IMR-90 (cell line): ENCODE results near the gene TSPO. TPM values are rescaled to one million over a fixed set of nuclear protein-coding genes. Genes with fewer than 3 reads are reported as not detected.

Source experiments
- ATAC-seq: fragments of 200-7000 bp; cut with Tn5 transposase; 2 replicates; pipeline ENCODE4 v1.9.1; 2020; ENCODE audit warnings: low read depth, mild to moderate bottlenecking, moderate library complexity
- Bru-seq: library from RNA; stranded (reverse); fragments of 400-500 nt; gene quantifications from one replicate; lab custom pipeline; 2021; lab: Mats Ljungman, UMichigan
- BruChase-seq, 2 experiments: library from RNA; stranded (reverse); fragments of 400-500 nt; gene quantifications; one replicate each; lab custom pipeline; 2021; lab: Mats Ljungman, UMichigan
- BruUV-seq: library from RNA; stranded (reverse); fragments of 400-500 nt; replicated peaks from 2 replicates; lab custom pipeline; 2021; lab: Mats Ljungman, UMichigan
- CTCF ChIA-PET: fragments of 300-600 bp; formaldehyde crosslinking; extraction: SDS; loops from one replicate; lab custom pipeline; 2021; ENCODE audit warnings: antibody characterized with exemption; lab: Yijun Ruan, JAX
- POLR2A ChIA-PET: fragments of 300-600 bp; sonication (Branson Sonifier 250); formaldehyde crosslinking; loops from one replicate; lab custom pipeline; 2022; ENCODE audit warnings: antibody characterized with exemption; ENCODE audit not compliant: unreplicated experiment; lab: Charles Lee
- DNase-seq: peaks from one replicate; pipeline ENCODE4 v3.0.0; 2013
- H2AFZ ChIP-seq: replicated peaks from 2 replicates; pipeline ENCODE3; 2013; ENCODE audit warnings: low read length, mild to moderate bottlenecking; ENCODE audit not compliant: poor library complexity
- H2AK5ac ChIP-seq: 2 replicates; pipeline ENCODE4 v1.6.1; 2013; ENCODE audit warnings: low read depth, low read length, inconsistent platforms
- H2AK9ac ChIP-seq: replicated peaks from 2 replicates; pipeline ENCODE3; 2013; ENCODE audit warnings: mild to moderate bottlenecking, low read depth, low read length, moderate library complexity; ENCODE audit not compliant: poor library complexity
- H2BK120ac ChIP-seq: 2 replicates; pipeline ENCODE4 v1.6.1; 2013; ENCODE audit warnings: low read depth, low read length, inconsistent platforms
- H2BK15ac ChIP-seq: 3 replicates; pipeline ENCODE4 v1.6.1; 2013; ENCODE audit warnings: low read depth, low read length, inconsistent platforms
- H2BK20ac ChIP-seq: 2 replicates; pipeline ENCODE4 v1.6.1; 2013; ENCODE audit warnings: low read depth, mild to moderate bottlenecking, inconsistent platforms, low read length, moderate library complexity
- H2BK5ac ChIP-seq: 2 replicates; pipeline ENCODE4 v1.6.1; 2013; ENCODE audit warnings: mild to moderate bottlenecking, low read depth, low read length, inconsistent platforms; ENCODE audit not compliant: poor library complexity, severe bottlenecking
- H3K14ac ChIP-seq: replicated peaks from 2 replicates; pipeline ENCODE4 v1.6.1; 2013; ENCODE audit warnings: low read depth, low read length, inconsistent platforms
- H3K18ac ChIP-seq: 2 replicates; pipeline ENCODE4 v1.6.1; 2013; ENCODE audit warnings: low read depth, low read length, control low read depth
- H3K23ac ChIP-seq: 2 replicates; pipeline ENCODE4 v1.6.1; 2013; ENCODE audit warnings: low read depth, low read length, inconsistent platforms
- H3K27ac ChIP-seq: 2 replicates; pipeline ENCODE4 v1.5.1; 2013; ENCODE audit warnings: mild to moderate bottlenecking, control low read depth, low read length; ENCODE audit not compliant: insufficient read depth
- H3K27me3 ChIP-seq: 2 replicates; pipeline ENCODE4 v1.6.1; 2013; ENCODE audit warnings: low read length; ENCODE audit not compliant: control insufficient read depth, insufficient read depth
- H3K36me3 ChIP-seq: 2 replicates; pipeline ENCODE4 v1.6.1; 2013; ENCODE audit warnings: low read length, mixed read lengths; ENCODE audit not compliant: control insufficient read depth, insufficient read depth
- H3K4ac ChIP-seq: 2 replicates; pipeline ENCODE4 v1.6.1; 2013; ENCODE audit warnings: low read depth, low read length, inconsistent platforms
- H3K4me1 ChIP-seq: 2 replicates; pipeline ENCODE4 v1.6.1; 2013; ENCODE audit warnings: low read length, mixed read lengths; ENCODE audit not compliant: control insufficient read depth, insufficient read depth
- H3K4me2 ChIP-seq: 2 replicates; pipeline ENCODE4 v1.6.1; 2013; ENCODE audit warnings: low read depth, mild to moderate bottlenecking, control low read depth, low read length, moderate library complexity
- H3K4me3 ChIP-seq: 2 replicates; pipeline ENCODE4 v1.5.1; 2013; ENCODE audit warnings: low read depth, mild to moderate bottlenecking, control low read depth, low read length, moderate library complexity; ENCODE audit not compliant: insufficient read depth
- H3K56ac ChIP-seq: 2 replicates; pipeline ENCODE4 v1.6.1; 2013; ENCODE audit warnings: low read length, inconsistent platforms; ENCODE audit not compliant: insufficient read depth; ENCODE audit errors: extremely low read depth
- H3K79me1 ChIP-seq, 2 experiments: 2 replicates each; pipeline ENCODE4 v1.6.1; 2013; ENCODE audit warnings: low read length in 2 of 2, inconsistent platforms in 1 of 2, low read depth in 1 of 2
- H3K9ac ChIP-seq: 2 replicates; pipeline ENCODE4 v1.6.1; 2013; ENCODE audit warnings: low read depth, low read length, control low read depth
- H3K9me1 ChIP-seq: 2 replicates; pipeline ENCODE4 v1.6.1; 2013; ENCODE audit warnings: low read length, inconsistent platforms; ENCODE audit not compliant: insufficient read depth
- H3K9me3 ChIP-seq: 2 replicates; pipeline ENCODE4 v1.6.1; 2013; ENCODE audit warnings: low read length; ENCODE audit not compliant: control insufficient read depth, insufficient read depth
- H4K20me1 ChIP-seq: 2 replicates; pipeline ENCODE4 v1.6.1; 2013; ENCODE audit warnings: low read length, inconsistent platforms; ENCODE audit not compliant: insufficient read depth
- H4K5ac ChIP-seq: 2 replicates; pipeline ENCODE4 v1.6.1; 2013; ENCODE audit warnings: mild to moderate bottlenecking, low read depth, low read length, control low read depth
- H4K8ac ChIP-seq, 2 experiments: 2 replicates each; pipeline ENCODE4 v1.6.1; 2013; ENCODE audit warnings: low read depth in 2 of 2, low read length in 2 of 2, control low read depth in 1 of 2, inconsistent platforms in 1 of 2
- H4K91ac ChIP-seq: 2 replicates; pipeline ENCODE4 v1.6.1; 2013; ENCODE audit warnings: low read depth, low read length, inconsistent platforms; ENCODE audit not compliant: insufficient read depth
- CEBPB ChIP-seq: IDR thresholded peaks from 2 replicates; pipeline ENCODE4 v1.6.1; 2012; ENCODE audit warnings: low read depth, low read length, improper control_type of control experiment
- MXI1 ChIP-seq: IDR thresholded peaks from 2 replicates; pipeline ENCODE4 v1.6.1; 2012; ENCODE audit warnings: low read depth, mild to moderate bottlenecking, low read length, moderate library complexity, borderline replicate concordance
- NFE2L2 ChIP-seq: fragments of 150-350 bp; IDR thresholded peaks from 2 replicates; pipeline ENCODE4 v1.6.1; 2016; ENCODE audit warnings: low read depth, mild to moderate bottlenecking, low read length
- RFX5 ChIP-seq: IDR thresholded peaks from 2 replicates; pipeline ENCODE4 v1.8.0; 2012; ENCODE audit warnings: low read depth, mild to moderate bottlenecking, low read length, moderate library complexity
- WGBS, 2 experiments: methylation state at CpG; one replicate each; pipeline versions ENCODE4 v1.1.5 to v1.1.7; 2013; ENCODE audit warnings: missing lambda C conversion rate in 2 of 2; ENCODE audit not compliant: insufficient read length in 1 of 2; ENCODE audit errors: extremely low coverage in 2 of 2; 5-methylcytosine and 5-hydroxymethylcytosine counted together
- dilution Hi-C: fragments of 300-500 bp; cut with HindIII; formaldehyde crosslinking; loops from one replicate; pipeline ENCODE4 v1.14.3; 2018; ENCODE audit warnings: low sequenced_read_pairs; ENCODE audit not compliant: unreplicated experiment
- in situ Hi-C: fragments of 300-500 bp; cut with MboI; formaldehyde crosslinking; loops from 3 replicates; pipeline ENCODE4 v1.14.3; 2019; ENCODE audit warnings: low sequenced_read_pairs, inconsistent platforms, mixed read lengths
- intact Hi-C: fragments of 100-400 bp; cut with micrococcal nuclease; formaldehyde crosslinking; loops from 2 replicates; pipeline ENCODE4 v1.10.0; 2022
- long read RNA-seq: library from polyadenylated mRNA; unstranded; transcript quantifications from one replicate; pipeline ENCODE4 v2.0.0, GENCODE V29; 2021; ENCODE audit not compliant: unreplicated experiment
- polyA plus RNA-seq, 3 experiments: library from polyadenylated mRNA; depleted of rRNA; stranded (reverse); fragments of >200 nt; gene quantifications; 2 replicates each; pipeline ENCODE4 v1.2.3, GENCODE V29; 2012; ENCODE audit warnings: low replicate concordance in 1 of 3
- total RNA-seq: library from RNA; depleted of rRNA; stranded (reverse); fragments of >200 nt; gene quantifications from 2 replicates; pipeline ENCODE4 v1.2.3, GENCODE V29; 2012; rRNA removed

The TSPO gene
- 94.7 and 115 TPM in 2 replicates for total RNA-seq
- 297 and 401 TPM in 2 replicates for polyA plus RNA-seq (2012; rRNA removed)
- 415 and 627 TPM in 2 replicates for polyA plus RNA-seq (2012; cell fraction: cytosol; rRNA removed)
- 93.4 and 268 TPM in 2 replicates for polyA plus RNA-seq (2012; cell fraction: nucleus; rRNA removed; ENCODE audit: low replicate concordance)
- Bru-seq, nascent RNA, result percentile 70 among the genes with signal in this experiment
- BruChase-seq, experiment 1, labeled RNA remaining after a 6-hour chase, result percentile 65 among the genes with signal in this experiment
- BruChase-seq, experiment 2, labeled RNA remaining after a 2-hour chase, result percentile 59 among the genes with signal in this experiment
- long read RNA-seq, transcript TSPO-202 (4 exons, 881 nt), result major isoform, 173 of 267 reads
- long read RNA-seq, partial matches to known transcripts, result 75 of 267 reads
- long read RNA-seq, other reads (novel, unspliced or antisense), result 18 of 267 reads

- Histone ChIP-seq H3K27me3 (no peaks in the 10 kb centered on the region), H2BK20ac (peak within 1 kb of the TSS; percentile 57), H3K14ac (peak within 1 kb of the TSS; percentile 89), H4K20me1 (peaks cover 22% of the 10 kb centered on the region), H3K9me3 (no peaks in the 10 kb centered on the region), H4K91ac (peak within 1 kb of the TSS; percentile 77), H3K4me1 (peaks cover 10% of the 10 kb centered on the region), H3K18ac (peak within 1 kb of the TSS; percentile 1; the same call in 1 of the 2 replicates), H3K79me1 (peaks cover 2 to 49% of the 10 kb centered on the region in 2 experiments; a peak in 3 of 4 replicates), H3K23ac (peak within 1 kb of the TSS; percentile 90), H2BK5ac (peak within 1 kb of the TSS; percentile 61), H4K5ac (peak within 1 kb of the TSS; percentile 93), H3K27ac (peak within 1 kb of the TSS; percentile 82), H2BK15ac (peak within 1 kb of the TSS; percentile 11; the same call in 1 of the 3 replicates), H3K36me3 (peaks cover 2% of the 10 kb centered on the region; the same call in 1 of the 2 replicates), H4K8ac (peak within 1 kb of the TSS; percentile 32 to 93), H2AK5ac (peak within 1 kb of the TSS; percentile 71), H2BK120ac (peak within 1 kb of the TSS; percentile 52), H3K4me3 (peak within 1 kb of the TSS; percentile 76), H3K9ac (peak within 1 kb of the TSS; percentile 71), H3K9me1 (peaks cover 13% of the 10 kb centered on the region; the same call in 1 of the 2 replicates), H3K4ac (peak within 1 kb of the TSS; percentile 84), H3K4me2 (peak within 1 kb of the TSS; percentile 98), H2AK9ac (peak within 1 kb of the TSS; percentile 91), H3K56ac (no peak within 1 kb of the TSS; the same call in 1 of the 2 replicates), H2AFZ (peak within 1 kb of the TSS; percentile 96)
- ATAC-seq (peak; percentile 85), DNase-seq (peak; percentile 19)
- in situ Hi-C loops, result no loop called here
- CTCF ChIA-PET, result no interaction called here
- POLR2A ChIA-PET, result interaction anchor here (0.6 to 0.7 kb wide), 5 partner anchors 24 to 347 kb away, joined by 4 to 19 read pairs (median 10); no protein-coding TSS in a partner anchor
- TF ChIP-seq RFX5, result peak; percentile 68
- TF ChIP-seq NFE2L2, result no peak
- TF ChIP-seq MXI1, result peak; percentile 69; the same call in 1 of the 2 replicates
- no peak for TF ChIP-seq CEBPB
- dilution Hi-C loops, result no loop called here
- 8% methylated on average over 37 of the region's 75 CpGs; no CpG with 5 or more reads in 1 of the 2 experiments for WGBS, 2 experiments
- BruUV-seq, result no TSS peak
- intact Hi-C loops, result no loop called here
Observed at GRCh38 chr22:43151251-43152002, at the start of gene TSPO. Gene TSPO, plus strand, starts transcription at chr22:43151559. Its CDS starts 7,680 bp downstream, at chr22:43159239.
